ENCODE results near the gene PTPN14.

The PTPN14 gene

GRCh38 chr1:214367841-214368240 lies 183.6 kb downstream of the PTPN14 start:
- Mint-ChIP-seq H3K36me3 (ENCODE audit: low read depth) (peaks cover 82% of the 10 kb centered on the region), H3K9me3 (no peaks in the 10 kb centered on the region), H3K27me3 (ENCODE audit: low read depth) (peaks cover 4% of the 10 kb centered on the region), H3K27ac (no peak overlapping the region), H3K4me3 (no peak overlapping the region), H3K4me1 (peaks cover 20% of the 10 kb centered on the region)
- TF ChIP-seq CTCF (IDR thresholded peaks at IDR 0.05; ENCODE audit: unreplicated experiment in 3 of 3), result no peak

- Mint-ChIP-seq H3K4me3 (no peak overlapping the region), H3K4me1 (peaks cover 6% of the 10 kb centered on the region), H3K36me3 (ENCODE audit: low read depth) (peaks cover 82% of the 10 kb centered on the region), H3K27me3 (ENCODE audit: low read depth) (no peaks in the 10 kb centered on the region), H3K27ac (no peak overlapping the region), H3K9me3 (no peaks in the 10 kb centered on the region)
- no peak for TF ChIP-seq CTCF (IDR thresholded peaks at IDR 0.05; ENCODE audit: unreplicated experiment in 3 of 3)
Measured at GRCh38 chr1:214364786-214365295, 186.6 kb downstream of the PTPN14 start.

- H3K27me3 Mint-ChIP-seq (ENCODE audit: low read depth), result no peaks in the 10 kb centered on the region
- H3K9me3 Mint-ChIP-seq, result no peaks in the 10 kb centered on the region
- no peak for TF ChIP-seq CTCF (IDR thresholded peaks at IDR 0.05; ENCODE audit: unreplicated experiment in 3 of 3)
- H3K4me1 Mint-ChIP-seq, result peaks cover 6% of the 10 kb centered on the region
- peaks cover 82% of the 10 kb centered on the region for H3K36me3 Mint-ChIP-seq (ENCODE audit: low read depth)
- no peak overlapping the region for H3K27ac Mint-ChIP-seq
- no peak overlapping the region for H3K4me3 Mint-ChIP-seq
Measured at GRCh38 chr1:214364386-214364785, 187.0 kb downstream of the PTPN14 start.

GRCh38 chr1:214363386-214363785 lies 188.0 kb downstream of the PTPN14 start:
- no peak overlapping the region for H3K27ac Mint-ChIP-seq
- H3K36me3 Mint-ChIP-seq (ENCODE audit: low read depth), result peaks cover 75% of the 10 kb centered on the region
- peaks cover 6% of the 10 kb centered on the region for H3K4me1 Mint-ChIP-seq
- H3K4me3 Mint-ChIP-seq, result no peak overlapping the region
- H3K9me3 Mint-ChIP-seq, result no peaks in the 10 kb centered on the region
- TF ChIP-seq CTCF (IDR thresholded peaks at IDR 0.05; ENCODE audit: unreplicated experiment in 3 of 3), result no peak
- no peaks in the 10 kb centered on the region for H3K27me3 Mint-ChIP-seq (ENCODE audit: low read depth)

- no peaks in the 10 kb centered on the region for H3K27me3 Mint-ChIP-seq (ENCODE audit: low read depth)
- no peaks in the 10 kb centered on the region for H3K9me3 Mint-ChIP-seq
- no peak for TF ChIP-seq CTCF (IDR thresholded peaks at IDR 0.05; ENCODE audit: unreplicated experiment in 3 of 3)
- H3K4me3 Mint-ChIP-seq, result no peak overlapping the region
- peaks cover 6% of the 10 kb centered on the region for H3K4me1 Mint-ChIP-seq
- peaks cover 75% of the 10 kb centered on the region for H3K36me3 Mint-ChIP-seq (ENCODE audit: low read depth)
- H3K27ac Mint-ChIP-seq, result no peak overlapping the region
Measured at GRCh38 chr1:214362188-214362882, 189.1 kb downstream of the PTPN14 start.

- TF ChIP-seq CTCF (IDR thresholded peaks at IDR 0.05; ENCODE audit: unreplicated experiment in 3 of 3), result no peak
- Mint-ChIP-seq H3K36me3 (ENCODE audit: low read depth) (peaks cover 78% of the 10 kb centered on the region), H3K4me1 (peaks cover 6% of the 10 kb centered on the region)
Measured at GRCh38 chr1:214361636-214362035, 189.8 kb downstream of the PTPN14 start.

More at GRCh38 chr1:214361636-214362035, 189.8 kb downstream of the PTPN14 start:
- no peaks in the 10 kb centered on the region for H3K27me3 Mint-ChIP-seq (ENCODE audit: low read depth)
- H3K27ac Mint-ChIP-seq, result no peak overlapping the region
- no peak overlapping the region for H3K4me3 Mint-ChIP-seq
- no peaks in the 10 kb centered on the region for H3K9me3 Mint-ChIP-seq

Measured in nephron (organoid).